Heart left ventricle (tissue), 16 donors: ENCODE results near the gene COX6B2. TPM values are rescaled to one million over a fixed set of nuclear protein-coding genes. Genes with fewer than 3 reads are reported as not detected.
"Not testable (repeated sequence)": the region's sequence is repeated elsewhere in the genome, so short reads cannot be mapped to it uniquely, and the experiment has no call there.

ENCODE experiments used
- ATAC-seq, 4 donors: fragments of 200-7000 bp; cut with Tn5 transposase; one replicate each; pipeline ENCODE4 v1.9.1; 2020 to 2022; ENCODE audit warnings: moderate library complexity in 4 of 4, mild to moderate bottlenecking in 3 of 4, moderate number of reproducible peaks in 1 of 4
- DNase-seq, 5 donors: peaks; one replicate each; pipeline ENCODE4 v3.0.0-alpha.2; 2020
- H3K27ac ChIP-seq, 12 donors: fragments of 200-600 bp; sonication (generic) in 4 of 12; one replicate each; pipeline versions ENCODE4 v1.5.0 to v1.8.0; 2016 to 2022; ENCODE audit warnings: mild to moderate bottlenecking in 2 of 12
- H3K27me3 ChIP-seq, 9 donors: fragments of 200-600 bp; sonication (generic) in 2 of 9; one replicate each; pipeline versions ENCODE4 v1.5.1 to v1.8.0; 2016 to 2022; ENCODE audit warnings: mild to moderate bottlenecking in 3 of 9
- H3K36me3 ChIP-seq, 9 donors: fragments of 200-600 bp; sonication (generic) in 2 of 9; one replicate each; pipeline versions ENCODE4 v1.5.0 to v1.8.0; 2018 to 2022; ENCODE audit warnings: mild to moderate bottlenecking in 2 of 9
- H3K4me1 ChIP-seq, 12 donors: fragments of 200-600 bp; sonication (generic) in 4 of 12; one replicate each; pipeline versions ENCODE4 v1.5.0 to v1.8.0; 2016 to 2022; ENCODE audit warnings: mild to moderate bottlenecking in 3 of 12
- H3K4me3 ChIP-seq, 12 donors: fragments of 200-600 bp; sonication (generic) in 4 of 12; one replicate each; pipeline versions ENCODE4 v1.5.0 to v1.8.0; 2017 to 2022; ENCODE audit warnings: mild to moderate bottlenecking in 9 of 12, moderate library complexity in 4 of 12
- H3K9me3 ChIP-seq, 12 donors: fragments of 200-600 bp; sonication (generic) in 4 of 12; one replicate each; pipeline versions ENCODE4 v1.5.0 to v1.8.0; 2016 to 2022; ENCODE audit warnings: mild to moderate bottlenecking in 1 of 12
- POLR2A ChIP-seq, 2 donors: fragments of 450-650 bp; IDR thresholded peaks; one replicate each; pipeline ENCODE4 v1.6.1; 2017; ENCODE audit warnings: antibody characterized with exemption in 2 of 2, mild to moderate bottlenecking in 2 of 2, moderate library complexity in 2 of 2
- WGBS, 4 donors: extraction: QIAGEN DNeasy Blood & Tissue Kit in 2 of 4; methylation state at CpG; one replicate each; pipeline versions ENCODE4 v1.1.5 to v1.1.7; 2013 to 2018; 5-methylcytosine and 5-hydroxymethylcytosine counted together
- intact Hi-C, 10 donors: fragments of 100-400 bp; cut with DNase I; formaldehyde crosslinking; loops; one replicate each; pipeline versions ENCODE4 v1.11.1 to v1.14.2; 2022
- long read RNA-seq, 3 donors: library from polyadenylated mRNA; unstranded; transcript quantifications; one replicate each; pipeline ENCODE4 v2.0.0, GENCODE V29; 2020 to 2021
- polyA plus RNA-seq, 2 donors: library from polyadenylated mRNA; stranded (reverse); fragments of 200-250 nt; gene quantifications; one replicate each; pipeline ENCODE4 v1.2.3, GENCODE V29; 2013
- total RNA-seq, 9 donors: library from RNA; depleted of rRNA in 2 of 9; stranded (reverse); fragments of >200 nt in 2 of 9; fragmentation: NEBNext Ultra II Directional in 3 of 9; extraction: Animal tissue kit (Norgen Biotek cat#: 25700) in 3 of 9; gene quantifications; one replicate each; pipeline versions ENCODE4 v1.1.0 to v1.2.4, GENCODE V29; 2016 to 2023
- TF ChIP-seq, protein P1 (sequence below), 12 donors: fragments of 200-600 bp; sonication (generic) in 4 of 12; IDR thresholded peaks; one replicate each; pipeline versions ENCODE4 v1.5.0 to v1.8.0; 2018 to 2022; ENCODE audit warnings: antibody characterized with exemption in 12 of 12, mild to moderate bottlenecking in 5 of 12
- donor health status: ischemic (EF 13 %, LVEDD 7.1; RV severe dilation, severe dysfunction).
- donor health status: healthy with polysubstance abuse.
- donor health status: DM: no; HTN: yes; CAD: no.
- donor health status: DM: no; HTN: no; CAD: no.
- donor health status: ischemic (EF 25% LVEDD 6.9; RV normal size, moderate dysfunction).
- donor health status: ischemic (EF 25% LVEDD 5.7; RV mildly dilated, moderate dysfunction).
- donor health status: healthy.
- donor health status: DM: yes; HTN: yes; CAD: no.
- donor health status: ischemic (EF 35%, LVEDD 5.7; RV mildly dilated, moderate dysfunction).
- donor health status: nonischemic (EF 11% LVEDD 7.7; RV severe dilation, severe dysfunction).
- donor health status: DM: yes; HTN: yes; CAD: no.
- donor health status: PGD.
- donor health status: ischemic (EF 29% LVEDD 5.4; RV normal size, mild dysfunction).
- donor health status: nonischemic (EF 23%, LVEDD 6.1; RV moderate dilation, normal function).

COX6B2 gene, protein sequence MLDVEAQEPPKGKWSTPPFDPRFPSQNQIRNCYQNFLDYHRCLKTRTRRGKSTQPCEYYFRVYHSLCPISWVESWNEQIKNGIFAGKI
- under 1 TPM in 1 of 9 donors, not detected in 8; 0.16 TPM for total RNA-seq
- not detected for polyA plus RNA-seq
- long read RNA-seq, donor 1: 0 reads
- long read RNA-seq, donor 2: 0 reads
- long read RNA-seq, donor 3: 0 reads

DNA sequence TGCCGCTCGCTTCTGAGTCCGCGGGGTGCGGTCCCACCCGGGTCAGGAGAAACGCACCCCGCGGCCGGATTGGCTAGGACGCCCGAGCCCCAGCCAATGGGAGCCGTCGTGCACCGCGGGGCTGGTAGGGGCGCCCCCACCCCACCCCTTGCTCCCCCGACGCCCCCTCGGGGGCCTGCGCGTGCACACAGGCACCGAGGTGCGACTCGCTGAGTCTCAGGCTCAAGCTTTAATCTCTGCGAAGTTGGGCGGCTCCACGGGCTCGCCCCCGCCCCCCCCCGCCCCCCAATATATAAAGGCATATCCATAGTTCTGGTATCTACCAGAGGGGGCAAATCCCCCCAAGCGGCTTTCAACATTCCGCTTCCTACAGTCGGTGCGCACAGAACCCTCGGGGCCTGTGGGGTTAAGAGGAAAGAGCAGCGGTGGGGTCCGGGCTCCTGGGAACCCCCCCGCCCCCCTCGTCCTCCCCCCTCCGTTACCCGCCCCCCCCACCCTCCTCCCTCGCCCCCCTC is at the start of gene COX6B2:
Gene COX6B2, minus strand, starts transcription at position 22 of the 515 bp plus-strand sequence. CDS start 198 bp downstream, outside the sequence.
- Histone ChIP-seq H3K9me3 (no peaks in the 10 kb centered on the region), H3K27ac (no peak within 1 kb of the TSS), H3K36me3 (no peaks in the 10 kb centered on the region), H3K4me1 (peaks cover 0 to 19% (median 14%) of the 10 kb centered on the region in 12 donors), H3K4me3 (peak within 1 kb of the TSS in 11 of 12 donors; percentile 13 to 56 (median 35)), H3K27me3 (peaks cover 10 to 75% (median 47%) of the 10 kb centered on the region in 9 donors)
- intact Hi-C loops: no loop called here
- no peak for ATAC-seq
- no peak for DNase-seq
- TF ChIP-seq POLR2A (IDR thresholded peaks at IDR 0.05): no peak
- TF ChIP-seq, protein P1, sequence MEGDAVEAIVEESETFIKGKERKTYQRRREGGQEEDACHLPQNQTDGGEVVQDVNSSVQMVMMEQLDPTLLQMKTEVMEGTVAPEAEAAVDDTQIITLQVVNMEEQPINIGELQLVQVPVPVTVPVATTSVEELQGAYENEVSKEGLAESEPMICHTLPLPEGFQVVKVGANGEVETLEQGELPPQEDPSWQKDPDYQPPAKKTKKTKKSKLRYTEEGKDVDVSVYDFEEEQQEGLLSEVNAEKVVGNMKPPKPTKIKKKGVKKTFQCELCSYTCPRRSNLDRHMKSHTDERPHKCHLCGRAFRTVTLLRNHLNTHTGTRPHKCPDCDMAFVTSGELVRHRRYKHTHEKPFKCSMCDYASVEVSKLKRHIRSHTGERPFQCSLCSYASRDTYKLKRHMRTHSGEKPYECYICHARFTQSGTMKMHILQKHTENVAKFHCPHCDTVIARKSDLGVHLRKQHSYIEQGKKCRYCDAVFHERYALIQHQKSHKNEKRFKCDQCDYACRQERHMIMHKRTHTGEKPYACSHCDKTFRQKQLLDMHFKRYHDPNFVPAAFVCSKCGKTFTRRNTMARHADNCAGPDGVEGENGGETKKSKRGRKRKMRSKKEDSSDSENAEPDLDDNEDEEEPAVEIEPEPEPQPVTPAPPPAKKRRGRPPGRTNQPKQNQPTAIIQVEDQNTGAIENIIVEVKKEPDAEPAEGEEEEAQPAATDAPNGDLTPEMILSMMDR (IDR thresholded peaks at IDR 0.05): no peak
- 0 to 4% (median 2%) methylated on average over 9 to 42 of the region's 43 CpGs for WGBS, 4 donors

DNA sequence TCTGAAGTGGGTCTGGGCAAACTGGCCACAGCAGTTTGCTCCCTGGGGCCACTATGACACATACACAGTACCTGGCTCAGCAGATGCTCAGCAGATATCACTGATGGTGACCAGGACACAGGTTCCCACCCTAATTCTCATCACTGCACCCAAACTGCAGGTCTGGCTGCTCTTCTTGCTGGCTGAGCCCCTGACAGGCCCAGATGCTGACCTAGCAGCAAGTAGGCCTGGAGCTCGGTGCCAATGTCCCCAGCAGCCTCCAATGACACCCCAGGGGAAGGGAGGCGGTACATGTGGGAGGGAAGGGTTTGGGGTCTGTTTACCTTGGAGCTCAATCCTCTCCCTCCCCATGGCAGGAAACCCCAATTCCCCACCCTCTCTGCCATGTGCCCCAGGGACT is 48.0 kb upstream of the COX6B2 start:
- H3K36me3 ChIP-seq: peaks cover 0 to 60% (median 47%) of the 10 kb centered on the region in 9 donors
- WGBS, 4 donors: 40 to 87% (median 68%) methylated on average over 1 to 2 of the region's 2 CpGs
- intact Hi-C loops: no loop called here

DNA sequence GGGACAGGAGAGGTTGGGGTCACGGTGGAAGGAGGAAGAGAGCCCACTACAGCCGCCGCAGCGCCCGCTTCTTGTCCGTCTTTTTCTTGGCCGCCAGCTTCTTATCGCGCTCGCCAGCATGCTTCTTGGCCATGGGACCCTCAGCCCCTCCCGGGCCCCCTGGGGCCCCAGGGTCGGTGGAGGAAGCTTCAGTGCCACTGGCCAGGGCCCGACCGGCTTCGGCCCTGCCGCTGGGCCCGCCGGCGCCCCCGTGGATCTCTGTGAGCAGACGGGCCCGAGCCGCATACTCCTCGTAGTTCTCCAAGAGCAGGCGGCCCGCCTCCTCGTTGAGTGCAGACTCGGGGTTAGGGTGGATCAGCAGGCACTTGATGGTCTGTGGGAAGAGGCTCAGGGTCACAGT is 46.9 kb upstream of the COX6B2 start:
- H3K27ac ChIP-seq, H3K9me3 ChIP-seq, H3K4me3 ChIP-seq, intact Hi-C loops, H3K27me3 ChIP-seq, ATAC-seq: not testable (repeated sequence)
- DNase-seq: peak in 1 of 5 donors; percentile 16
- 81 to 91% (median 87%) methylated on average over 18 to 23 of the region's 28 CpGs for WGBS, 4 donors
- peaks cover 0 to 23% (median 5%) of the 10 kb centered on the region in 12 donors for H3K4me1 ChIP-seq
- H3K36me3 ChIP-seq: peaks cover 0 to 58% (median 47%) of the 10 kb centered on the region in 9 donors

More for the DNA sequence above, 48.0 kb upstream of the COX6B2 start:
- ATAC-seq: no peak
- peak in 1 of 5 donors; percentile 3 for DNase-seq
- peaks cover 0 to 30% (median 12%) of the 10 kb centered on the region in 12 donors for H3K4me1 ChIP-seq
- no peaks in the 10 kb centered on the region for H3K27me3 ChIP-seq
- H3K9me3 ChIP-seq: no peaks in the 10 kb centered on the region
- H3K27ac ChIP-seq: no peak overlapping the region
- no peak overlapping the region for H3K4me3 ChIP-seq
- TF ChIP-seq, protein P1 (IDR thresholded peaks at IDR 0.05): no peak
- TF ChIP-seq POLR2A (IDR thresholded peaks at IDR 0.05): no peak

DNA sequence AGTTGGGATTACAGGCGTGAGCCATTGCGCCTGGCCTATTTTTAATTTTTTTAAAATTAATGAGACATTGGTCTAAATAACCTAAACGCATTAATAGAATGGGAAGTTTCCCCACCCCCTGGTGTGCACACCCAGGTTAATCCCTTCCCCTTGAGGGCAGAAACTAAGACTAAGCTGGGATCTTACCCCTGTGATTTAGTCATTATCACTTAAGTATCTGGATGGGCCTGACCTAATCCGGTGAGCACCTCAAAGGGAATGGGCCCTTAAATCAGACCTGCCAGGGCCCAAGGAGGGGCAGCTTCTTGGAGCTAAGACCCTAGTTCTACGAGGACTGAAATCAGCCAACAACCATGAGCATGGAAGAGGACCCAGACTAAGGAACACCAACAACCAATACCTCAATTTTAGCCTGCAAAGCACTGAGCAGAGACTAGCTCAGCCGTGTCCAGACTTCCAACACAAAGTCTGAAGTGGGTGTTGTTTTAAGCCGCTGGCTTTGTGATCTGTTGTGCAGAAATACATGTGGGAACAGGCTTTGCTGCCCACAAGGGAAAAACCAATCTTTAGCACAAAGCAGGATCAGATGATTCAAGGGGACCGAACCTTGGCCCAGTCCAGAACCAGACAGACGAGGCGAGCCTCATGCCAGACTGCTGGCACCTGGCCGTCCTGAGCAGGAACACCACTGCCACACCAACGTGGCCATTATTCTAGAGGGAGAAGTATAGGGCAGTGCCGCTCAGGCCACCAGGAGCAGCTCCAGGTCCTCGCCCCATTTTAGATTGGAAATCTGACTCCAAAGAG is 46.0 kb upstream of the COX6B2 start:
- H3K27ac ChIP-seq: no peak overlapping the region
- H3K4me1 ChIP-seq: peaks cover 0 to 14% (median 0%) of the 10 kb centered on the region in 12 donors
- no peak for DNase-seq
- H3K27me3 ChIP-seq: no peaks in the 10 kb centered on the region
- H3K4me3 ChIP-seq: no peak overlapping the region
- TF ChIP-seq POLR2A (IDR thresholded peaks at IDR 0.05): no peak
- TF ChIP-seq, protein P1 (IDR thresholded peaks at IDR 0.05): no peak
- no peaks in the 10 kb centered on the region for H3K9me3 ChIP-seq
- 87 to 89% (median 88%) methylated on average over 13 to 14 of the region's 14 CpGs for WGBS, 4 donors
- intact Hi-C loops: no loop called here
- peaks cover 0 to 50% (median 44%) of the 10 kb centered on the region in 9 donors for H3K36me3 ChIP-seq
- no peak for ATAC-seq
